Activated CD4-positive, alpha-beta memory T cell treated with anti-CD3 and anti-CD28 coated beads, Interleukin-2, amount 10 ng/mL, durations not matched to agents 7 days and 5 days (primary cell): ENCODE results near the gene CLEC16A. TPM values are rescaled to one million over a fixed set of nuclear protein-coding genes. Genes with fewer than 3 reads are reported as not detected.

Source experiments
- CTCF ChIA-PET: fragments of 350-600 bp; sonication (Branson Sonifier 250); formaldehyde crosslinking; loops from one replicate; lab custom pipeline; 2021; ENCODE audit warnings: antibody characterized with exemption, inconsistent platforms; lab: Charles Lee
- POLR2A ChIA-PET: fragments of 350-600 bp; sonication (Branson Sonifier 250); formaldehyde crosslinking; loops from one replicate; lab custom pipeline; 2021; ENCODE audit warnings: antibody characterized with exemption; lab: Charles Lee
- DNase-seq: peaks from one replicate; pipeline ENCODE4 v3.0.0-alpha.2; 2020
- H3K27ac Mint-ChIP-seq: one replicate; pipeline ENCODE4 v1.8.0; 2021; ENCODE audit warnings: mild to moderate bottlenecking, mixed read lengths
- H3K27me3 Mint-ChIP-seq: one replicate; pipeline ENCODE4 v1.8.0; 2021; ENCODE audit warnings: mixed read lengths
- H3K36me3 Mint-ChIP-seq: one replicate; pipeline ENCODE4 v1.8.0; 2021; ENCODE audit warnings: low read depth, mixed read lengths
- H3K4me1 Mint-ChIP-seq: one replicate; pipeline ENCODE4 v1.8.0; 2021; ENCODE audit warnings: mixed read lengths
- H3K4me3 Mint-ChIP-seq: one replicate; pipeline ENCODE4 v1.8.0; 2021; ENCODE audit warnings: mild to moderate bottlenecking, mixed read lengths
- H3K9me3 Mint-ChIP-seq: one replicate; pipeline ENCODE4 v1.8.0; 2021; ENCODE audit warnings: mixed read lengths
- total RNA-seq, 2 experiments: library from RNA; stranded (reverse); gene quantifications; one replicate each; pipeline ENCODE4 v1.2.3, GENCODE V29; 2021

The CLEC16A gene
- total RNA-seq, 2 experiments from 2014 or later: 30.3 to 32.4 TPM

DNA sequence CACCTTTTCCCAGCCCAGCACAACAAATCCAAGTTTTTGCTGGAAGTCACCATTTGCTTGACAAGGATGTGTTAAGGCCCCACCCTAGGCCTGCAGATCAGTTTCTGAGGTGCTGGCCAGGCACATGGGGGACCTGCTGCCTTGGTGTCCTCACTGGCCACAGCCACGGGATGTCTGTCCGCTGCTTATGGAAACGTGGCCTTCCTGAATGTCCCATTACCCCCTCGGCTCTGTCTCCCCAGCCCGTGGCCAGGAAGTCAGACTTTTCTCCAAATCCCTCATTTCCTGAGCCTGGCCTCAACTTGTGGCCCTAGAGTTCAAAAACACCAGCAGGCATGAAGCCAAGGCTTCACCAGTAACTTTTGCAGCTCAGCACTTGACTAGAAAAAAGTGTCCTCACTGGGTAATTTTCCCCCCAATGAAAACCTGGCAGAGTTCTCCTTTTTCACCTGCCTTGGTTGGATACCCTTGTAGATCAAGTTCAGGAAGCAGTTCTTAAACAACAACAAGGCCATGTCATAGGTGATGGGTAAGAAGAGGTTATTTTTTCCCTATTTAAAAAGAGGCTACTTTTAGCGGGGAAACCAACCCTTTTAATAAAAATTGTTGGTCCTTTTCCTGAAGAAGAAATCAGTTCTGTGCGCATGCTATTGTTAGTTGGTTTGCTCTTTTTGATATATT, 230.9 kb downstream of the CLEC16A start:
- H3K36me3 Mint-ChIP-seq: peaks cover 45% of the 10 kb centered on the region
- no peaks in the 10 kb centered on the region for H3K9me3 Mint-ChIP-seq
- ChIA-PET CTCF (interaction anchor here (0.9 to 1.1 kb wide), 3 partner anchors 17 to 81 kb away, joined by 3 to 4 read pairs (median 3); partner anchors contain the start of gene SOCS1), POLR2A (interaction anchor here (1.0 to 2.6 kb wide), 6 partner anchors 9 to 118 kb away, joined by 3 to 8 read pairs (median 4); partner anchors contain the start of gene SOCS1)
- no peak overlapping the region for H3K4me3 Mint-ChIP-seq
- peaks cover 80% of the 10 kb centered on the region for H3K4me1 Mint-ChIP-seq
- DNase-seq: no peak
- H3K27me3 Mint-ChIP-seq: no peaks in the 10 kb centered on the region
- peak overlapping the region; percentile 84 for H3K27ac Mint-ChIP-seq

GRCh38 chr16:11175787-11176341, 231.5 kb downstream of the CLEC16A start:
- Mint-ChIP-seq H3K36me3 (peaks cover 50% of the 10 kb centered on the region), H3K9me3 (no peaks in the 10 kb centered on the region), H3K4me1 (peaks cover 86% of the 10 kb centered on the region), H3K4me3 (no peak overlapping the region), H3K27ac (peak overlapping the region; percentile 84), H3K27me3 (no peaks in the 10 kb centered on the region)
- peak; percentile 59 for DNase-seq
- ChIA-PET CTCF (interaction anchor here (0.6 to 1.1 kb wide), 5 partner anchors 15 to 80 kb away, joined by 3 to 4 read pairs (median 3); partner anchors contain the start of gene SOCS1), POLR2A (interaction anchor here (1.0 to 2.6 kb wide), 9 partner anchors 10 to 124 kb away, joined by 3 to 12 read pairs (median 4); partner anchors contain the start of gene SOCS1)

GRCh38 chr16:11177578-11178160, 233.3 kb downstream of the CLEC16A start:
- Mint-ChIP-seq H3K4me3 (no peak overlapping the region), H3K9me3 (no peaks in the 10 kb centered on the region), H3K27me3 (no peaks in the 10 kb centered on the region), H3K4me1 (peaks cover 92% of the 10 kb centered on the region), H3K27ac (no peak overlapping the region), H3K36me3 (peaks cover 49% of the 10 kb centered on the region)
- POLR2A ChIA-PET: interaction anchor here (1.2 to 2.3 kb wide), 3 partner anchors 16 to 72 kb away, joined by 3 to 12 read pairs (median 5); no protein-coding TSS in a partner anchor
- CTCF ChIA-PET: no interaction called here
- DNase-seq: no peak

DNA sequence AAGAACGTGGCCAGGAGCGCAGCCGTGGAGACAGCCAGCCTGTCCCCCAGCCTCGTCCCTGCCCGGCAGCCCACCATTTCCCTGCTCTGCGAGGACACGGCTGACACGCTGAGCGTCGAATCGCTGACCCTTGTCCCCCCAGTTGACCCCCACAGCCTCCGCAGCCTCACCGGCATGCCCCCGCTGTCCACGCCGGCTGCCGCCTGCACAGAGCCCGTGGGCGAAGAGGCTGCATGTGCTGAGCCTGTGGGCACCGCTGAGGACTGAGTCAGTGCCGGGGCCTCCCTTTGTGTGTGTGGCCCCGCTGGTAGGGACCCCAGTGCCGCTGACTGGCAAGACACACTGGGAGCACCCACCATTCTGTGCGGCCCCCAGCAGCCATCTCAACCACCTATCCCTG, 234.1 kb downstream of the CLEC16A start:
- DNase-seq: no peak
- POLR2A ChIA-PET: interaction anchor here (2.3 kb wide), 1 partner anchor 17 kb away, joined by 12 read pairs; no protein-coding TSS in a partner anchor
- Mint-ChIP-seq H3K27me3 (no peaks in the 10 kb centered on the region), H3K4me3 (no peak overlapping the region), H3K27ac (no peak overlapping the region), H3K36me3 (peaks cover 46% of the 10 kb centered on the region), H3K9me3 (no peaks in the 10 kb centered on the region), H3K4me1 (peaks cover 85% of the 10 kb centered on the region)
- CTCF ChIA-PET: no interaction called here

- POLR2A ChIA-PET: interaction anchor here (0.9 to 1.4 kb wide), 4 partner anchors 19 to 76 kb away, joined by 3 to 4 read pairs (median 4); partner anchors contain the start of gene SOCS1
Observed at GRCh38 chr16:11179574-11179973, 235.2 kb downstream of the CLEC16A start.

GRCh38 chr16:11180489-11180888, 236.1 kb downstream of the CLEC16A start:
- H3K9me3 Mint-ChIP-seq: no peaks in the 10 kb centered on the region
- POLR2A ChIA-PET: interaction anchor here (0.8 to 1.3 kb wide), 4 partner anchors 14 to 41 kb away, joined by 3 to 4 read pairs (median 4); no protein-coding TSS in a partner anchor
- CTCF ChIA-PET: interaction anchor here (0.6 to 1.2 kb wide), 3 partner anchors 20 to 76 kb away, joined by 3 to 6 read pairs (median 4); no protein-coding TSS in a partner anchor
- no peaks in the 10 kb centered on the region for H3K27me3 Mint-ChIP-seq
- H3K4me3 Mint-ChIP-seq: peak overlapping the region; percentile 2
- peak overlapping the region; percentile 75 for H3K27ac Mint-ChIP-seq
- no peak for DNase-seq
- peaks cover 31% of the 10 kb centered on the region for H3K36me3 Mint-ChIP-seq
- peaks cover 77% of the 10 kb centered on the region for H3K4me1 Mint-ChIP-seq

More at GRCh38 chr16:11179574-11179973, 235.2 kb downstream of the CLEC16A start:
- Mint-ChIP-seq H3K4me3 (no peak overlapping the region), H3K9me3 (no peaks in the 10 kb centered on the region), H3K36me3 (peaks cover 38% of the 10 kb centered on the region), H3K4me1 (peaks cover 83% of the 10 kb centered on the region), H3K27me3 (no peaks in the 10 kb centered on the region), H3K27ac (peak overlapping the region; percentile 51)
- no peak for DNase-seq
- CTCF ChIA-PET: no interaction called here

DNA sequence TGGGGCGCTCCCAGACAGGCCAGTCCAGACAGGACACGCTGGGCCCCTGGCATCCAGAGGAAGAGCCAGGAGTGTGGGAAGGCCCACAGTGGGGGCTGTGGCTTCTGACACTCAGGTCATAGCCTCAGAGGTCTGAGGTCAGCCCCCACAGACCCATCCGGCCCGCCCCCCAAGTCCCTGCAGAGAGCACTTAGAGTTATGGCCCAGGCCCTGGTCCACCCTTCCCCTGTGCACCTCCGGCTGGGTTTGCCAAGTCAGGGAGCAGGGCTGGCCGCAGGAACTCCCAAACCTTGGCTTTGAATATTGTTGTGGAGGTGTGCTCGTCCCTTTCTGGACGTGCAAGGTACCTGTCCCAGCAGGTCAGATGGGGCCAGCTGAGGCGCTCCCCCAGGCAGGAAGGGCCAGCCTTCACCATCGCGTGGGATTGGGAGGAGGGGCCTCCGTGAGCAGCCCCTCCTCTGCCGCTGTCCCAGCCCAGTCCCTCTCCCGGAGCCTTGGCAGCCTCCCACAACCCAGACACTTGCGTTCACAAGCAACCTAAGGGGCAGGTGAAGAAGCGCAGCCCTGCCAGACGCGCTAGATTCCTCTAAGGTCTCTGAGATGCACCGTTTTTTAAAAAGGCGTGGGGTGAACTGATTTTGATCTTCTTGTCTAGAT, 237.0 kb downstream of the CLEC16A start:
- Mint-ChIP-seq H3K27me3 (no peaks in the 10 kb centered on the region), H3K4me1 (peaks cover 68% of the 10 kb centered on the region), H3K36me3 (peaks cover 28% of the 10 kb centered on the region), H3K27ac (peak overlapping the region; percentile 52), H3K9me3 (no peaks in the 10 kb centered on the region), H3K4me3 (no peak overlapping the region)
- DNase-seq: no peak
- CTCF ChIA-PET: interaction anchor here (1.2 kb wide), 1 partner anchor 20 kb away, joined by 3 read pairs; no protein-coding TSS in a partner anchor
- POLR2A ChIA-PET: interaction anchor here (1.2 kb wide), 1 partner anchor 75 kb away, joined by 4 read pairs; the partner anchor contains the start of gene SOCS1

GRCh38 chr16:11181899-11182279, 237.5 kb downstream of the CLEC16A start:
- no peaks in the 10 kb centered on the region for H3K9me3 Mint-ChIP-seq
- H3K36me3 Mint-ChIP-seq: peaks cover 27% of the 10 kb centered on the region
- H3K27ac Mint-ChIP-seq: peak overlapping the region; percentile 52
- CTCF ChIA-PET: no interaction called here
- POLR2A ChIA-PET: interaction anchor here (1.2 kb wide), 2 partner anchors 13 to 74 kb away, joined by 3 to 4 read pairs; partner anchors contain the start of gene SOCS1
- no peak overlapping the region for H3K4me3 Mint-ChIP-seq
- H3K27me3 Mint-ChIP-seq: no peaks in the 10 kb centered on the region
- peaks cover 63% of the 10 kb centered on the region for H3K4me1 Mint-ChIP-seq
- DNase-seq: no peak

DNA sequence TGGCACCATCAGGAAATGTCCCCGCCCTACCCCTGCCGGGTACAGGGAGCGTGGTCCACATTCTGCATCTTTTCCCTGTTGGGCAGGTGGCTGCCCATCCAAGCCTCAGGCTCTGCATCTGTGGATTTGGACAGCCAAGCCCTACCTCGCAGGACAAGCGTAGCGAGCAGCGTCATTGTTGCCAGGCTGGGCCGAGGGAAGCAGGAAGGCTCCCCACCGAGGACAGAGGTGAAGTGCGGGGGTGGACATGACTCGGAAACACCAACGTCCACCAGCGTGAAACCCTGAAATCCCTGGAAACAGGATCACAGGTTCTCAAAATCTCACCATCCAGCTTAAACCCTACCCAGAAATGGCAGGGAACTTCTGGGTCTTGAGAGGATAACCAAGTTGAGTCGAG, 238.0 kb downstream of the CLEC16A start:
- ChIA-PET CTCF (no interaction called here), POLR2A (interaction anchor here (1.2 kb wide), 1 partner anchor 12 kb away, joined by 3 read pairs; no protein-coding TSS in a partner anchor)

DNA sequence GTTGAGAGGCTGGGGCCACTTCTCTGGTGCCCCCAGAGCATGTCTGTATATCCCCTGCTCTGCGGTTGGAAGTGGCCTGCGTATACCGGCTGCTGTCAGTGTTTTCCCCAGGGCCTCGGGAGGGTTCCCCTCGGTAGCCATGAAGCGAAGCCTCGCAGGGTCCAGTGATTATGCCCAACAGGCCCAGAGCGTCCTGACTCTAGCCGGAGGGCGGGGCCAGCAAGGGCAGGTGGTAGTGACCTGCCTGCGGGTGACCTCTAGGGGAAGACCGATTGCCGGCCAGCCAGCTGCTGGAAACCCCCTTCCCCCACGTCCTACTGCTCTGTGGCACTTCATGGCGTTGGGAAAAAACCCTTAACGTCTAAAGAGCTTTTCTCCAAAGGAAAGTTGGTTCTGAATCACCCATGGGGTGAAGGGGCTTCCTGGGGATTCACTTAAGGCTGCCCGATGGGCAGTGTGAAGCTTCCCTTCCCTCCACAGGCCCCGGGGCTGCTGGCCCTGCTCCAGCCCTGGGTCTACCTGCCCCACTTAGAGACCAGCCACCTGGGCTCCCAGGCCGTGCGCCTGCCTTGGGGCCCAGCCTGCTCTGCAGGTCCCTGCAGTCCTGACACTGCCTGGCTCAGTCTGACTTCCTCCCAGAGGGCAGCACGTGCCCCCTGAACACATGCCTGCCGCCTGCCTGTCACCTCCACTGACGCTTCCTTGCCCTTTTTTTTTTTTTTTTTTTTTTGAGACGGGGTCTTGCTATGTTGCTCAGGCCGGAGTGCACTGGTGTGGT, 238.9 kb downstream of the CLEC16A start:
- no peaks in the 10 kb centered on the region for H3K9me3 Mint-ChIP-seq

More for the DNA sequence above, 238.0 kb downstream of the CLEC16A start:
- Mint-ChIP-seq H3K4me3 (no peak overlapping the region), H3K36me3 (peaks cover 27% of the 10 kb centered on the region), H3K27me3 (no peaks in the 10 kb centered on the region), H3K27ac (no peak overlapping the region), H3K9me3 (no peaks in the 10 kb centered on the region), H3K4me1 (peaks cover 58% of the 10 kb centered on the region)
- no peak for DNase-seq

DNA sequence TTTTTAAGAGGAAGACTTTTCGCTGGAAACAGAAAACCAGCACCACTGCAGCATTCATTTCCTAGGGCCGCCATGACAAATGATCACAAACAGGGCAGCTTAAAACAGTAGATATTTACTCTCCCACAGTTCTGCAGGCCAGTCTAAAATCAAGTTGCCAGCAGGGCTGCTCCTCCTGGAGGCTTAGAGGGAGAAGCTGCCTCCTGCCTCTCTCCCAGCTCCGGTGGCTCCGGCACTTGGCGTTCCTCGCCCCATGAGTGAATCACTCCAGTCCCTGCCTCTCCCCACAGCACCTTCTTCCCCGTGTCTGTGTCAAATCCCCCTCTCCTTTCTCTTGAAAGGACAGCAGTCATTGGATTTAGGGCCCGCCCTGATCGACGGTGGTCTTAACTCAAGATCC, 239.6 kb downstream of the CLEC16A start:
- H3K27me3 Mint-ChIP-seq: no peaks in the 10 kb centered on the region
- no peak for DNase-seq
- H3K4me3 Mint-ChIP-seq: no peak overlapping the region
- no peak overlapping the region for H3K27ac Mint-ChIP-seq
- no peaks in the 10 kb centered on the region for H3K9me3 Mint-ChIP-seq
- CTCF ChIA-PET: interaction anchor here (1.5 kb wide), 1 partner anchor 12 kb away, joined by 3 read pairs; no protein-coding TSS in a partner anchor
- peaks cover 24% of the 10 kb centered on the region for H3K36me3 Mint-ChIP-seq
- POLR2A ChIA-PET: interaction anchor here (0.7 to 1.6 kb wide), 5 partner anchors 11 to 178 kb away, joined by 3 to 7 read pairs (median 3); no protein-coding TSS in a partner anchor
- peaks cover 51% of the 10 kb centered on the region for H3K4me1 Mint-ChIP-seq

More for the DNA sequence above, 238.9 kb downstream of the CLEC16A start:
- ChIA-PET POLR2A (interaction anchor here (1.0 to 1.6 kb wide), 3 partner anchors 11 to 72 kb away, joined by 3 read pairs; no protein-coding TSS in a partner anchor), CTCF (interaction anchor here (1.5 kb wide), 1 partner anchor 13 kb away, joined by 3 read pairs; no protein-coding TSS in a partner anchor)
- DNase-seq: no peak
- Mint-ChIP-seq H3K27me3 (no peaks in the 10 kb centered on the region), H3K36me3 (peaks cover 27% of the 10 kb centered on the region), H3K4me1 (peaks cover 50% of the 10 kb centered on the region), H3K27ac (no peak overlapping the region), H3K4me3 (no peak overlapping the region)
